ENCODE measurements around the gene SAMD1.

- TF ChIP-seq E2F5 (CRISPR knock-in tag; conservative IDR thresholded peaks at IDR 0.05) (no peak), DMTF1 (CRISPR knock-in tag; IDR thresholded peaks at IDR 0.05) (no peak), CTCF (CRISPR knock-in tag; IDR thresholded peaks at IDR 0.05) (no peak), EP300 (IDR thresholded peaks at IDR 0.05; ENCODE audit: low read depth in 2 of 2, low read length in 2 of 2) (no peak), EP300 (CRISPR knock-in tag; IDR thresholded peaks at IDR 0.05; ENCODE audit: borderline replicate concordance) (no peak), MEF2D (CRISPR knock-in tag; IDR thresholded peaks at IDR 0.05) (no peak), HINFP (CRISPR knock-in tag; IDR thresholded peaks at IDR 0.05; ENCODE audit: low read depth) (no peak), ZBTB49 (CRISPR knock-in tag; IDR thresholded peaks at IDR 0.05; ENCODE audit: borderline replicate concordance) (no peak), ZNF589 (CRISPR knock-in tag; conservative IDR thresholded peaks at IDR 0.05) (no peak), ZBTB7A (CRISPR knock-in tag; IDR thresholded peaks at IDR 0.05) (no peak), SRF (IDR thresholded peaks at IDR 0.05; ENCODE audit: low read depth, low read length) (no peak)
Observed at GRCh38 chr19:14101003-14101545, 10.5 kb upstream of the SAMD1 start.
